GM21737 (cell line): Measurements from ENCODE around the gene CST7.

Source experiments
- ATAC-seq: cut with Tn5 transposase; IDR thresholded peaks from one replicate; pipeline ENCODE4 v1.9.1; 2021; ENCODE audit warnings: mild to moderate bottlenecking, moderate library complexity; ENCODE audit not compliant: unreplicated experiment

The CST7 gene

GRCh38 chr20:24950128-24950835, 1.2 kb downstream of the CST7 start:
- no peak for ATAC-seq

- no peak for ATAC-seq
Measured at GRCh38 chr20:24950836-24951525, 1.9 kb downstream of the CST7 start.

- no peak for ATAC-seq
Measured at GRCh38 chr20:24951536-24952083, 2.5 kb downstream of the CST7 start.

- no peak for ATAC-seq
Measured at GRCh38 chr20:24952376-24953208, 3.5 kb downstream of the CST7 start.

- ATAC-seq: no peak
Measured at GRCh38 chr20:24953209-24953575, 4.1 kb downstream of the CST7 start.

- ATAC-seq: no peak
Measured at GRCh38 chr20:24953621-24954133, 4.6 kb downstream of the CST7 start.

GRCh38 chr20:24954151-24954550, 5.1 kb downstream of the CST7 start:
- no peak for ATAC-seq

- no peak for ATAC-seq
Measured at GRCh38 chr20:24954566-24954965, 5.5 kb downstream of the CST7 start.

GRCh38 chr20:24955045-24955444, 6.0 kb downstream of the CST7 start:
- peak; percentile 87 for ATAC-seq

GRCh38 chr20:24956001-24956841, 7.2 kb downstream of the CST7 start:
- ATAC-seq: no peak

- no peak for ATAC-seq
Measured at GRCh38 chr20:24957326-24958016, 8.4 kb downstream of the CST7 start.

GRCh38 chr20:24958506-24959385, 9.7 kb downstream of the CST7 start:
- ATAC-seq: no peak

GRCh38 chr20:24959591-24960301, 10.7 kb downstream of the CST7 start:
- ATAC-seq: no peak

- no peak for ATAC-seq
Measured at GRCh38 chr20:24960302-24960801, 11.3 kb downstream of the CST7 start.

GRCh38 chr20:24960861-24961260, 11.8 kb downstream of the CST7 start:
- ATAC-seq: no peak

GRCh38 chr20:24961384-24962181, 12.5 kb downstream of the CST7 start:
- no peak for ATAC-seq

- ATAC-seq: no peak
Measured at GRCh38 chr20:24962182-24962492, 13.1 kb downstream of the CST7 start.
